Retinal pigment epithelial cell (primary cell): ENCODE measurements around the gene OTUB2.

Experiments
- DNase-seq: peaks from one replicate; pipeline ENCODE4 v3.0.0-alpha.2; 2010; ENCODE audit warnings: low read depth
- H3K4me3 ChIP-seq: 2 replicates; pipeline ENCODE4 v1.5.1; 2011; ENCODE audit warnings: mild to moderate bottlenecking, low read length, control low read depth, moderate library complexity
- TF ChIP-seq, protein P1 (sequence below): conservative IDR thresholded peaks from 2 replicates; pipeline ENCODE4 v1.5.1; 2011; ENCODE audit warnings: low read depth, low read length, control low read depth, inconsistent platforms

The OTUB2 gene

DNA sequence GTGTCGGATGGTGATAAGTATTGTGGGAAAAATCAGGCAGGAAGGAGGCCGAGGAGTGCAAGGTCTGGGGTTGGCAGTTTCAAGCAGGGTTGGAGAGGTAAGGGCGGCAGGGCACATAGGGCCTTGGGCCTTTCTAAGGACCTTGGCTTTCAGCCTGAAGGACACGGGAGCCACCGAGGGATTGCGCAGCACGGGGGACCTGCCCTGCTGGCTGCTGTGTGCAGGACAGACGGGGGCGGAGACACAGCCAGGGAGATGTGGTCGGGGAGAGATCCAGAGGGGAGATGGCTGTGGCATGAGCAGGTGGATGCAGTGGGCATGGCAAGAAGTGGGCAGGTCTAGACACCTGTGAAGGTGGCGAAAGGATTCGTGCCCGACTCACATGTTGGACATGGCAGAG, 14.7 kb downstream of the OTUB2 start:
- H3K4me3 ChIP-seq, result no peak overlapping the region
- no peak for DNase-seq
- TF ChIP-seq, protein P1, sequence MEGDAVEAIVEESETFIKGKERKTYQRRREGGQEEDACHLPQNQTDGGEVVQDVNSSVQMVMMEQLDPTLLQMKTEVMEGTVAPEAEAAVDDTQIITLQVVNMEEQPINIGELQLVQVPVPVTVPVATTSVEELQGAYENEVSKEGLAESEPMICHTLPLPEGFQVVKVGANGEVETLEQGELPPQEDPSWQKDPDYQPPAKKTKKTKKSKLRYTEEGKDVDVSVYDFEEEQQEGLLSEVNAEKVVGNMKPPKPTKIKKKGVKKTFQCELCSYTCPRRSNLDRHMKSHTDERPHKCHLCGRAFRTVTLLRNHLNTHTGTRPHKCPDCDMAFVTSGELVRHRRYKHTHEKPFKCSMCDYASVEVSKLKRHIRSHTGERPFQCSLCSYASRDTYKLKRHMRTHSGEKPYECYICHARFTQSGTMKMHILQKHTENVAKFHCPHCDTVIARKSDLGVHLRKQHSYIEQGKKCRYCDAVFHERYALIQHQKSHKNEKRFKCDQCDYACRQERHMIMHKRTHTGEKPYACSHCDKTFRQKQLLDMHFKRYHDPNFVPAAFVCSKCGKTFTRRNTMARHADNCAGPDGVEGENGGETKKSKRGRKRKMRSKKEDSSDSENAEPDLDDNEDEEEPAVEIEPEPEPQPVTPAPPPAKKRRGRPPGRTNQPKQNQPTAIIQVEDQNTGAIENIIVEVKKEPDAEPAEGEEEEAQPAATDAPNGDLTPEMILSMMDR, result no peak

GRCh38 chr14:94041551-94042346, 15.6 kb downstream of the OTUB2 start:
- TF ChIP-seq, protein P1, result no peak
- DNase-seq, result peak; percentile 45

GRCh38 chr14:94042433-94043091, 16.4 kb downstream of the OTUB2 start:
- no peak overlapping the region for H3K4me3 ChIP-seq
- DNase-seq, result no peak
- TF ChIP-seq, protein P1, result no peak

More at GRCh38 chr14:94041551-94042346, 15.6 kb downstream of the OTUB2 start:
- H3K4me3 ChIP-seq, result no peak overlapping the region

GRCh38 chr14:94043111-94043755, 17.1 kb downstream of the OTUB2 start:
- no peak for DNase-seq
- TF ChIP-seq, protein P1, result no peak
- no peak overlapping the region for H3K4me3 ChIP-seq

DNA sequence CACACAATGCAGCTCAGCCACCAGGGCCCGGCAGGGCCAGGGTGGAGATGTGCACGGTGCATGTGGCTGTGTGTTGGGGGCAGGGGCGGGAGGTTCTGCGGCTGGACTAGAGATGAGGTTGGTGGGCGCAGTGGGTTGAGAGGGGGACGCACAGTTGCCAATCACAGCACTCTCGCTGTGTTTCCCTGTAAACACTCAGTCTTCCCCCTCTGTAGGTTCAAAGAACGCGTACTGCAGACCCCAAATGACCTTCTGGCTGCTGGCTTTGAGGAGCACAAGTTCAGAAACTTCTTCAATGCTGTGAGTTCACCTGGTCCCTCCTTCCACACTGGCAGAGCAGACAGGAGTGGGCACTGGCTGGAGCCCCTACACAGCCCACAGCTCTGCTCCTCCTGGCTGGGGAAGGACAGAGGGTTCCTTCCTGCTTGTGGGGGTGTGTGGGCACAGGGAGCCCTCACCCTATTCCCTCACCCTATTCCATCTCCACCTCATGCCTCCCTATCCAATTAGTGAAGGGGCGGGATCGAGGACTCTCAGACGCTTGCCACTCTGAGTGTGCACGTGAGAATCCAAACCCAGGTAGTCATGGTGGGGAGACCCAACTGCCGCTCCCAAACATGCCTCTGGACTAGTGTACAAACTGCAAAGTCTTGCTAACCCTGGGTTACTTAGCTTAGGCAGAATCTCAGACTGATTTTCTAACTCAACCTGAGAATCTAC, 17.8 kb downstream of the OTUB2 start:
- no peak overlapping the region for H3K4me3 ChIP-seq
- TF ChIP-seq, protein P1, result no peak
- no peak for DNase-seq

GRCh38 chr14:94044476-94045091, 18.4 kb downstream of the OTUB2 start:
- no peak overlapping the region for H3K4me3 ChIP-seq
- no peak for DNase-seq
- TF ChIP-seq, protein P1, result no peak
